GM19438 (cell line): Measurements from ENCODE around the gene OPTN.
"Not testable (repeated sequence)": the region's sequence is repeated elsewhere in the genome, so short reads cannot be mapped to it uniquely, and the experiment has no call there.

Experiments used
- ATAC-seq: cut with Tn5 transposase; IDR thresholded peaks from one replicate; pipeline ENCODE4 v1.9.1; 2021; ENCODE audit warnings: low read depth; ENCODE audit not compliant: unreplicated experiment

The OPTN gene

GRCh38 chr10:13089345-13089744, 10.6 kb upstream of the OPTN start:
- no peak for ATAC-seq

GRCh38 chr10:13090289-13090688, 9.7 kb upstream of the OPTN start:
- no peak for ATAC-seq

GRCh38 chr10:13091801-13092200, 8.2 kb upstream of the OPTN start:
- no peak for ATAC-seq

- ATAC-seq: no peak
Measured at GRCh38 chr10:13092291-13093102, 7.5 kb upstream of the OPTN start.

- ATAC-seq: not testable (repeated sequence)
Measured at GRCh38 chr10:13094082-13094481, 5.9 kb upstream of the OPTN start.

- no peak for ATAC-seq
Measured at GRCh38 chr10:13095094-13095493, 4.9 kb upstream of the OPTN start.

GRCh38 chr10:13095929-13096328, 4.0 kb upstream of the OPTN start:
- ATAC-seq: no peak

GRCh38 chr10:13099144-13099665, 758 bp upstream of the OPTN start:
- ATAC-seq: peak; percentile 37

- peak; percentile 32 for ATAC-seq
Measured at GRCh38 chr10:13100349-13101294, 659 bp downstream of the OPTN start.

- no peak for ATAC-seq
Measured at GRCh38 chr10:13102002-13102794, 2.2 kb downstream of the OPTN start.

- ATAC-seq: no peak
Measured at GRCh38 chr10:13103554-13103953, 3.6 kb downstream of the OPTN start.

- ATAC-seq: no peak
Measured at GRCh38 chr10:13104697-13105096, 4.7 kb downstream of the OPTN start.

GRCh38 chr10:13105184-13105583, 5.2 kb downstream of the OPTN start:
- ATAC-seq: no peak

- ATAC-seq: no peak
Measured at GRCh38 chr10:13106387-13107045, 6.6 kb downstream of the OPTN start.

- no peak for ATAC-seq
Measured at GRCh38 chr10:13110908-13111307, 10.9 kb downstream of the OPTN start.

- no peak for ATAC-seq
Measured at GRCh38 chr10:13113544-13113943, 13.6 kb downstream of the OPTN start.

GRCh38 chr10:13115832-13116803, 16.2 kb downstream of the OPTN start:
- ATAC-seq: no peak

- no peak for ATAC-seq
Measured at GRCh38 chr10:13117841-13118783, 18.1 kb downstream of the OPTN start.
